HG03521 (cell line): ENCODE results near the gene A2M.
"Not testable (repeated sequence)": the region's sequence is repeated elsewhere in the genome, so short reads cannot be mapped to it uniquely, and the experiment has no call there.

Experiments used
- ATAC-seq: cut with Tn5 transposase; IDR thresholded peaks from one replicate; pipeline ENCODE4 v1.9.1; 2021; ENCODE audit warnings: mild to moderate bottlenecking, moderate library complexity; ENCODE audit not compliant: unreplicated experiment

The A2M gene

DNA sequence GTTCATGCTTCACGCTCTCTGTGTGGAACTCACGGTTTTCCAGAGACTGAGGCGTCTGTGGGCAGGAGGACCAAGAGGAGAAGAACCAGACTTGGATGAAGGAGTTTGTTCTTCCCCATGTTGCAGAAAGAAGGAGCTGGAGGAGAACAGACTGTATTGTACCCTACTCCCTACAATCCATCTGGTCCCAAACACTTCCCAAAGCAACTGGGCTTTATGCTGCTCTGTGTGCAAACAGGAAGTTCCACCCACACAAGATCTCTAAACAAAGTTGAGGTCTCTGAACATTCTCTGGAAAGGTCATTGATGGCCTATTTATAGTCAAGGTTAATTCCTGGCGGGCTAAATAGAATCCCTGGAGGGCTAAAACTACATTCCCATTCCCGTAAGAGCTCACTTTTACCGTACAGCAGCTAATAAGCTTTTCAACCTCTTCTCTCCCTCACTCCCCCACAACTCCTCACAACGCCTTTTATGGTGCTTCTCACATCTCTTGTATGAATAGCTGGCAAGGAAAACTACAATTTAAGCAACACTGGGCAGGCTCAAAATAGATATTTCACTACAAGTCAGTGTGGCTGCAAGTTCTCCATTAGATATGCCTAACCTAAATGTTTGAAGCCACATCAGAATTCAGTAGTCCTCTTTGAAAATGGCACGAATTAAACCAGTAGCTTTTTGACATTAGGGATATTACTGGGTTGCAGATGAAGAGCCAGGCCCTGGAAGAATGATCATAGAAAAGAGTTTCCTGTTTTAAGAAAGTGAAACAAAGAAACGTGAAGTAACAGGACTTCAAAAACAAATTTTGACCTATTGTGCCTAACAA, at the start of gene A2M:
A2M (minus strand) TSS at position 189 of the 829 bp plus-strand sequence; CDS start at position 119, 70 bp downstream.
- ATAC-seq, result no peak

DNA sequence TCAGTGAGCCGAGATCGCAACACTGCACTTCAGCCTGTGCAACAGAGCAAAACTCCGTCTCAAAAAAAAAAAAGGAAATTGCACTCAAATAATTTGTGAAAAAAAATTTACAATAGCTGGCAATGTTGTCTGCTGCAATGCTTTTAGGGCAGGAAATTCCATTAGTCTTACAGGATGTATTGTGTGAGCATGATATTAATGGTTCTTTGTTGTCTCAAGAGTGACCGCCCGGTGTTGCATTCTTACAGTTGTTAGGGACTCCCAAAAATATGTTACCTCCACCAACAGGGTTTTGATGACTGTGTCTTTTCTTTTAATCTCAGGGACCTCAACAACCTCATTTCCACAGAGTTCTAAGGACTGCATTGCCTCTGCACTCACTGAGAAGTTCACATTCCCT, 47.7 kb upstream of the A2M start:
- no peak for ATAC-seq

DNA sequence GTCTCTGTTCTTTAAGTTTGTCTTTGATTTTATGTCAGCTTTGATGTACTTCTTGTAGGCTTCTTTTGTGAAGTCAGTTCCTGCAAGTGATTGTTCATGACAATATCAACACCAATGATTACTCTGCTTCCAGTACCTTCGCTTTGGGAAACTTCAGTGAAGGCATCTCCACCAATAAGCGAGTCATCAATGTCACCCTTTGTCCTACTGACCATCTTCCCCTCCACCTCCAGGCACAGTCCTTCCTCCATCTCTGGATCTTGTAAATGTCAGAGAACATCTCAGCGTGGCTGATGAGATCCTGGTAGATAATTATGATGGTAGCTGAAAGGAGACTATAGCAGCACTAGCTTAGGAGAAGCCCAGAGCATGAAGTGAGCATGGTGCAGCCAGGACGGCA, 40.4 kb upstream of the A2M start:
- ATAC-seq, result no peak

DNA sequence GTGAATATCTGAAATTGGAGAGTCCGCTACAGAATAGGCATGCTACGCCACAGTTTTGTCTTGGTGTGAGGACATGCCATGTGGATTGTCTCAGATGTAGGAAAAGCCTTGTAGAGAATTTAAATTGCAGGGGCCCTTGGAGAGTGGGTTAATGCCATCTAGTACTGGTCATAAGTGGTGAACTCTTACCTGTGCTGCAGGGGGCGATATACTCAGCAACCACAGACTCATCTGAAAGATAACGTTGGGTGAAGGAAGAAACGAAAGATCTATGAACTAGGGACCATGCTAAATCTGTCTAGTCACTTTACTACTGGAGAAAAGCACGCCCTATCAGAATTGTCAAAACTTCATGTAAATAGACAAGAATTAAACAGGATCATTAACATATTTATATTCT, 33.7 kb upstream of the A2M start:
- ATAC-seq, result no peak

DNA sequence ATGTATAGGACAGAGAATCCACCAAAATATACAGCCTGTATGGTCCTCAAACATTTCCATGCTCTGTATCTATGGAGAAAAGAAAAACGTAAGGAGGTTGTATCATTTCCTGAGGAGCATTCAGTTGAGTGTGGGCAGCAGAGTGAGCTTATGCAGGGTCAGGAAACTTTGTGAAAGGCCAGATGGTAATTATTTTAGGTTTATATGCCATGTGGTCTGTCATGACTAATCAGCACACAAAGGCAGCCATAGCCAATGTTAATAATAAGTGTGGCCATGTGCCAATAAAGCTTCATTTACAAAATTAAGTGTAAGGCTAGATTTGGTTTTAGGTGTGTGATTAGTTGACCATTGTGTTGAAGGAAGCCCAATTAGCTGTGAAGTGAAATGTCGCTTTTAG, 33.2 kb upstream of the A2M start:
- no peak for ATAC-seq

DNA sequence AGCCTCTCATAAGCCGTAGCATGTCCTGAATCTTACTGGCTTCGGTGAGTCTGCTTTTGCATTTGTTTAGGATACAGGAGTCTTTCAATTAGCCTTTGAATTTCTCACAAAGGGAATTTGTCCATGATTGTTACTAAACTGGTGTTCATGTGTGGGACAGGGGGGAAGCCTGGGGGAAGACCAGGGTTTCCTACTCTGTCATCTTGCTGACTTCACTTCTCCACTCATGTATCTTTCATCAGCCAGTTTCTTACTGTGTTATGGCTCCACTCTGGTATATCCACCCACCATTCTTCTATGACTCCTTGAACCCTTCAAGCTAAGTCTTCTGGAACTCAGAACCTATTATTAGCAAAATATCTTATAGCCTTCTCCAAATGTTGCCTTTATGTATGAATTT, 31.7 kb upstream of the A2M start:
- no peak for ATAC-seq

DNA sequence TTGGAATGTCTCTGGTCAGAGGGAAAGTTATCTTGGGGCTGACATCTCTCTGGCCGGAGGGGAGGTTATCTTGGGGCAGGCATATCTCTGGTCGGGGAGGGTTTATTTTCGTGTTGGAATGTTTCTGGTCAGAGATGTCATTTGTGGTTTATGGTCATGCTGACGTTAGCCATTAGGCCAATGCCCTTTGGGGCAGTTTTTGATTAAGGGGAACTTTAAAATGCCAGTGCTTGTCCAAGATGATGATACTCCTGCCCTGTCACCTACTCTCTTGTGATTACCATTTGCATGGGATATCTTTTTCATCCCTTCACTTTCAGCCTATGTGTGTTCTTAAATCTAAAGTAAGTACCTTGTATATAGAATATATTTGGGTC, 29.0 kb upstream of the A2M start:
- no peak for ATAC-seq

DNA sequence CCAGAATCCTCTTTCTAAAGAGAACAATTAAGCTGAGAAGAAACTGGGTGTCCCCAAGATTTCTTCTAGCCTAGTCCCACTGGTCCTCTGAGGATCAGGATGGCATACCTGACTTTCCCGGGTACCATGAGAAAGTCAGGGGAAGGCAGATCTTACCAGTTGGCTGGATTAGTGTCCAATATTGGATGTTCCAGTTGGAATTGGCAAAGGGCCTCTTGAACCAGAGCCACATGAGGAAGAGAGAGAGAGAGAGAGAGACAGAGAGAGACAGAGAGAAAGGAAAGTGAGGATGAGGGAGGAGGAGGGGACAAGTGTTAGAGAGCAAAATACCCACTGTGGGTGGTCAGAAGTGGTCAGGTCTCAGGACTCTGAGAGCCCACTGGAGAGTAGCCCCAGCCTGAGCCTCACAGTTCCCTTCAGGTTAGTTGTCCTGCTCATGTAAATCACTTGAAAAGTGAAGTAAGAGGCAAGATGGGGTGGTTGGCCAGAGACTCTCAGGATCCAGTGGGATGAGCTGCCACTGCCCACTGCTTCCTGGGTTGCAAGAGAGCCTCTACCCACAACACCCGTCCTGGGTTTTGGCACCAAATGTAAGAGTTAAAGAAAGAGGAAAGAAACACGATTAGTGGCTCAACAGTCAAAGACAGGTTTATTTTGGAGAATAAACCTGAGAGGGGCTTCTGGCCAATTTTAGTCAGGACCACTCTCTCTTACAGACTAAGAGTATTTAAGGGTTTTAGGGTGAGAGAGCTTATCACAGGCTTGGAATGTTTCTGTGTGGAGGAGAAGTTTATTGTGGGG, 28.4 kb upstream of the A2M start:
- no peak for ATAC-seq

DNA sequence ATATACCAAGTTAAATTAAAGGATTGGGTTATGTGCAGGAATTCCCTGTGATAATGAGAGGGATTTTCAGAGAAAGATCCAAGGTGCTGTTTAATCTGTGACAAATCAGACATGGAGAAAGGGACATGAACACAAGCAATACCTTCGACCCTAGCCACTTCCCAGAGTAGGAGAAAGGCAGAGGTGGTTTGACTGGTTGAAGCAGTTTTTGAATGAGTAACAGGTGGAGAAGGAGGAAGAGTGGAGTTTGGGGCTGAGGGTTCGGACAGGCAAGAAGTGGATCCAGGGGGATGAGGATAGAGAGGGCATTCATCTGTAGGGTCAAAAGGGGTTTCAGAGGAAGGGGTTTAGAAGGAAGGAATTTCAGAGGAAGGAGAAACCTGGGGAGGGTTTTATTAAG, 27.4 kb upstream of the A2M start:
- no peak for ATAC-seq

DNA sequence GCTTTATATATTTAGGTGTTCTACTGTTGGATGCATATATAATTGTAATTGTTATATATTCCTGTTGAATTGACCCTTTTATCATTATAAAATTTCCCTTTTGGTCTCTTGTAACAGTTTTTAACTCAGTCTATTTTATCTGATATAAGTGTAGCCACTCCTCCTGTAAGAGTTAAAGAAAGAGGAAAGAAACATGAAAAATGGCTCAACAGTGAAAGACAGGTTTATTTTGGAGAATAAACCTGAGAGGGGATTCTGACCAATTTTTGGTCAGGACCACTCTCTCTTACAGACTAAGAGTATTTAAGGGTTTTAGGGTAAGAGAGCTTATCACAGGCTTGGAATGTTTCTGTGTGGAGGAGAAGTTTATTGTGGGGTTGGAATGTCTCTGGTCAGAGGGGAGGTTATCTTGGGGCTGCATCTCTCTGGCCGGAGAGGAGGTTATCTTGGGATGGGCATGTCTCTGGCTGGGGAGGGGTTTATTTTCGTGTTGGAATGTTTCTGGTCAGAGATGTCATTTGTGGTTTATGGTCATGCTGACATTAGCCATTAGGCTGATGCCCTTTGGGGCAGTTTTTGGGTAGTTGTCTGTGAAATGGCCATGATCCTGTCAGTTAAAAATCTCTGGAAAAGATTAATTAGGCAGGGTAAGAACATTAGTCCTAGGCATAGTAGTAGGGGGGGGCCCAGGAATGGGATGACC, 24.0 kb upstream of the A2M start:
- ATAC-seq, result not testable (repeated sequence)

DNA sequence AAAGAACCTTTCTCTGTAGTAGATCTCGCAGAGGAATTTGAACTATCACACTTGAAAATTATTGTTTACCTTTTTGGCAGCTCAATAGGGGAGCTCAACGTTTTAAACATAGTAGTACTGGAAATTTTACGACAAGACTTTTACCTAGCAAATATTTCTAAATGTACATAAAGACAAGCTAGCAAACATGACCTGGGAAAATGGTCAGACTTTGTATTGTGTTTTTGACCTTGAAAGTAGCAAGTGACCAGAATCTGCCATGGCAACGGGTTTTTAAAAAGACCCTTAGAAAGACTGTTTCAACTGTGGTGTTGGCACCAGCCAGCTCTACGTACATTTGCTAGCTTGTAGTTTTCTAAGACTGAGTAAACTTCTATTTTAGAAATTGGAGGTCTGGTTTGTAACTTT, 20.2 kb upstream of the A2M start:
- no peak for ATAC-seq

DNA sequence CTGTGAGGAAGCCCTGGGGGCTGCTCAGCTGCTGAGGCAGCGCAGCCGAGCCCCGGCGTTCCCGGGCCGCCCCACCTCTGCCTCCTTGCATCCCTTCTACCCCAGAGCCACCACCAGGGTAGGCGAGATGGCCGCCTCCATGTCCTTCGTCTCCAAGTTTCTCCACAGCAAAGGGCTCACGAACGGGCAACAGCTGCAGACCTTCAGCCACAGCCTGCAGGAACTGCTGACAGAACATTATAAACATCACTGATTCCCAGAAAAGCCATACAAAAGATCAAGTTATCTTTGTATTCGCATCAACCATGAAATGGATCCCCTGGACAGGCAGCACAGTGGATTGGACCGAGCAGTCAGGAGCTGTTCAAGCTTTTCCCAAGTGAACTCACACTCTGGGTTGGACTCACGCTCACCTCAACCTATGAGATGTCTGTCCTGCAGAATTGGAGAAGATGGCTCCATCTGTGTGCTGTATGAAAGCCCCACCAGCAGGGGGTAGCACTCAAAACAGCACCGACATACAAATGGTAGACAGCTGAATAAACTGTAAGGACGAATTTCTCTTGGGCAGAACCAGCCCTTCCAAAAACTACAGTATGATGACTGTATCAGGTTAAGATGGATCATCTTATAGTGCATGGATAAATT, 19.4 kb upstream of the A2M start:
- ATAC-seq, result no peak

DNA sequence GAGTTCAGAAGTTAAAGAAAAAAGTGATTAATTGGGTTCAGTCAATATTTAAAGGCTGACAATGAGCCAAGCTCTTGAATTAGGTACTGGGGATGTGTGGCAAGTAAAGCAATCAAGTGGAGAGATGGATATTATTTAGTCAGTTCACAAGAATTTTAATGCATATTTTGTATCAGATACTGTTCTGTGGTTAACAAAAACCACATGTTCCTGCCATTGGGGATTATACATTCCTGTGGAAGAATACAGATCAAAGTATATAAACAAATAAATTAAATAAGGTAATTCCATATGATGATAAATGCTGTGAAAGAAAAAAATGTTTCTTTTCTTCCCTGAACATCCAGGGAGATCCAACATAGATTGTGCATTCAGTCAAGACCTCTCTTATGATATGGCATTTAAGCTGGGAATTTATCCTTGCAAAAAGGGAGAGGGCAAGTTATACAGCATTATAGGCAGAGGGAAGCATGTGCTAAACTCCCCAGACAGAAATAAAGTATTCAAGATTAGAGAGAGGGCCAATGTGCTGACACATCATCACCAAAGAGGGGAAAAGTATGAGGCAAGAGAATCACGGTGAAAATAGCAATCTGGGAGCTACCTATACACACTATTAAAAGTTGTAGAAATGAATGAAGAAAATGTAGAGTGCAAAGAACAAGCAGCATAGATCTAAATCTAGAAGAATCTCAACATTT, 17.6 kb upstream of the A2M start:
- ATAC-seq, result no peak

DNA sequence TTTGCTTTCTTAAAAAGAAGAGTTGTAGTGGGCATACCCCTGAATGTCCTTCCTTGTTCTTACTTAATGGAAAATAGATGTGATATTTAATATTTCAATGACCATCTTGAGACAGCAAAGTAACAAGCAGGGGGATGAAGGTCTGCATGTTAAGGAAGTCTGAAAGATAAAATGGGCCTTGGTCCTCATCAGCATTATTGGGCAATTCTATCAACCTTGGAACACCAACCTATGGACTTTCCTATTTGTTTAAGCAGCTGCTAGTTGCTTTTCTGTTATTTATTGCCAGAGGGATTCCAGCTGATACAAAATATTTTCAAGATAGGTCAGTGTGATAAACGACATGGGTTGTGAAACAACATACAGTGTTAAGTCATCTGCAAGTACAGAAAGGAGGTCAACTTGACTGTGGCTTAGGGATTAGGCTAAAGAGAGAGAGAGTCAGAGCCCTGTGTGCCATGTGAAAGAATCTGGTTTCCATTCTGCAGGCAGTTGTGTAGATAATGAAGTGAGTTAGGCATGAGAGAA, 16.4 kb upstream of the A2M start:
- no peak for ATAC-seq

DNA sequence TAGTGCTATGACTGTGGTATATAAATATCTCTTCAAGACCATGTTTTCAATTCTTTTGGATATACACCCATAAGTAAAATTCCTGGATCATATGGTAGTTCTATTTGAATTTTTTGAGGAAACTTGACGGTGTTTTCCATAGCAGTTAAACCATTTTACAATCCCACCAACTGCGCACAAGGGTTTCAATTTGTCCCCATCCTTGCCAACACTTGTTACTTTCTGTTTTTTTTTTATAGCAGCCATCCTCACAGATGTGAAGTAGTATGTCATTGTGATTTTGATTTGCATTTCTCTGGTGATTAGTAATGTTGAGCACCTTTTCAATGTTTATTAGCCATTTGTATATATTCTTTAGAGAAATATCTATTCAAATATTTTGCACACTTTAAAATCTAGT, 14.5 kb upstream of the A2M start:
- no peak for ATAC-seq

DNA sequence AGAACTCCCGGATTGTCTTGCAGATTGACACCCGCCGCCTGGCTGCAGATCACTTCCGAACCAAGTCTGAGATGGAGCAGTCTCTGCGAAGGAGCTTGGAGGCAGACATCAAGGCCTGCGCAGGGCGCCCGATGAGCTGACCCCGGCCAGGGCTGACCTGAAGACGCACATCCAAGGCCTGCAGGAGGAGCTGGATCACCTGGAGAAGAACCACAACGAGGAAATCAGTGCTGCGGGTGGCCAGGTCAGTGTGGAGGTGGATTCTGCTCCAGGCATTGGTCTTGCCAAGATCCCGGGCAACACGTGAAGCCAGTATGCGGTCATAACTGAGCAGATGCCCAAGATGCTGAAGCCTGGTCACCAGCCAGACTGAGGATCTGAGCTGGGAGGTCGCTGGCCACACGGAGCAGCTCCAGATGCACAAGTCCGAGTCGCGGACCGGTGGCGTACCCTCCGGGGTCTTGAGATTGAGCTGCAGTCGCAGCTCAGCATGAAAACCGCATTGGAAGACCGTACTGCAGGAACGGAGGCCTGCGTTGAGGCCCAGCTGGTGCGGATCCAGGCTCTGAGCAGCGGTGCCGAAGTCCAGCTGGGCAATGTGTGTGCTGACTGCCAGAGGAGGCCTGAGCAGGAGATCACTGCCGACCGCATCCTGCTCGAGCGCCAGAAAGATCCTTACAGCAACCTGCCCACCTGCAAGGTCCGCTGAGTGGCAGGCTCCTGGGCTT, 12.4 kb upstream of the A2M start:
- no peak for ATAC-seq

DNA sequence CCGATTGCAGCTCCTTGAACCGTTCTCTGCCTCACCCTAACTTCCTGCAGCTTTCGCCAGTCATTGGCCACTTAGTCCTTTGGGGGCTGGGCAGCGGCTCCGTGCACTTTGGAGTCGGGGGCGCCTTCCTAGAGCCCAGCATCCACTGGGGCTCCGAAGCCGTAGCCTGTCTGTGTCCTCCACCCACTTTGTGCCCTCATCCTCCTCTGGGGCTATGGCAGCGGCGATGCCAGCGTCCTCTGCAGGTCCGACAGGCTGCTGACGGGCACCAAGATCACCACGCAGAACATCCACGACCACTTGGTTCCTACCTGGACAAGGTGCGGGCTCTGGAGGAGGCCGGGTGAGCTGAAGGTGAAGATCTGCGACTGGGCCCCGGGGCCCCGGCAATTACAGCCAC, 11.8 kb upstream of the A2M start:
- ATAC-seq, result no peak

DNA sequence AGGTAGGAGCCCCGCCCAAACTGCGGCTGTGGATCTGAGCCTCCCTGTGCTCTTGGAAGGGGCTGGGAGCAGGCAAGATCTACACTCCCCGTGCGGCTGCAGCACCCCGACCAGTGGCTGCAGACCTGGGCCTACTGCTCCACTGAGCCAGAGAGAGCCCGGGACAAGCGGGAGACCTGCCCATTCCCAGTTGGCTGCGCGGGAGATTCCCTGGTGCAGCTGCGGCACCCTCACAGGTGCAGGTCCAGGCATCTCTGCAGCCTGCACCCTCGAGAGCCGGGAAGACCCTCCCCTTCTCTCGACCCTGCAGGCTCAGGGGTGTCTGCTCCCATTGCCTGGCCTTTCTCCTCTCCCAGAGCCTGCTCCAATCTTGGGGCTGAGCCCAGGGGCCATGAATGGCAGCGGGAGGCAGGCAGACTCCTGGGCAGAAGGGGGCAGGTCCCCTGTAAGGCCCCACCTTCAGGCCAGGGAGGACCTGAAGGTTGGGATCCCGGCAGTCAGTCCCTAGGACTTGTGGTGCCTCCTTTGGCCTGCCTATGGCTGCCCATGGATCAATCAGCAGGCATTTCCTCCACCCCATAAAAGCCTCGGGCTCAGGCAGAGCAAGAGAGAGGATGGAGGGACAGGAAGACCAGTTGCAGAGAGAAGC, 8.8 kb upstream of the A2M start:
- no peak for ATAC-seq

DNA sequence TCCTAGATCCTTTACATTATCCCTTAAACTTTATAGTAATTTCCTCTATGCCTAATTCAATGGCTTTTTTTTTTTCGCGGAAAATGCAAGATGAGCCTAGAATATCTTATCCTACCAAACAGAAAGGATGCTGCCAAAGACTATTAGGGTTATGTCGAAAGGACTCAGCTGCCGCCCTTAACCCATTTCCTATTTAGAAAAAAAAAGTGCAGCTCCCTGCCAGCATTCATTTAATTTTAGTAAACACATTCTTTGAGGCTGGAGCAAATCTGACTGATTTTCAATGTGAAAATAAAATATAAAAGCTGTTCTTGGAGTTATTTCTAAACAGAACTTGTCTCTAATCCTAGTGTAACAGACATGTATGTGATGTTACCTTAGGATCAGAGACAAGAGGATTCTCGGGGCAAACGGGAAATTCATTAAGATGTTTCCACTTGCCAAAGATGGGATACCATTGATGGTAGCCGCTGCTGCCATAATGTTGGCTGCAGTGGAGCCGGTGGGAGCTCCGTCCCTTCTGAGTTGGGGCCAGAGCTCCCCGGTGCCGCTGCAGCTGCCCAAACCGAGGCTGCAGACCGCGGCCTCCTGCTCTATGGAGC, 8.2 kb upstream of the A2M start:
- ATAC-seq, result no peak
